Hepatocyte (in vitro differentiated cells): ENCODE data around the gene TCF7L1. TPM values are rescaled to one million over a fixed set of nuclear protein-coding genes. Genes with fewer than 3 reads are reported as not detected.

Experiments
- DNase-seq: peaks from one replicate; pipeline ENCODE4 v3.0.0-alpha.2; 2016; ENCODE audit warnings: low spot score
- H2AFZ ChIP-seq: fragments of 200-600 bp; sonication (generic); 2 replicates; pipeline ENCODE4 v1.6.0; 2016; ENCODE audit warnings: antibody characterized with exemption, mild to moderate bottlenecking
- H3K27ac ChIP-seq: fragments of 200-600 bp; sonication (generic); 2 replicates; pipeline ENCODE4 v1.5.1; 2016; ENCODE audit warnings: mild to moderate bottlenecking
- H3K27me3 ChIP-seq: fragments of 200-600 bp; sonication (generic); 2 replicates; pipeline ENCODE4 v1.6.1; 2016
- H3K36me3 ChIP-seq: fragments of 200-600 bp; sonication (generic); replicated peaks from 2 replicates; pipeline ENCODE4 v1.5.1; 2016; ENCODE audit warnings: low read depth; ENCODE audit not compliant: insufficient read depth
- H3K4me1 ChIP-seq: fragments of 200-600 bp; sonication (generic); 2 replicates; pipeline ENCODE4 v1.5.1; 2016; ENCODE audit warnings: mild to moderate bottlenecking, moderate library complexity; ENCODE audit not compliant: insufficient read depth
- H3K4me2 ChIP-seq: fragments of 200-600 bp; sonication (generic); 2 replicates; pipeline ENCODE4 v1.6.0; 2016
- H3K4me3 ChIP-seq: fragments of 200-600 bp; sonication (generic); 2 replicates; pipeline ENCODE4 v1.5.1; 2016; ENCODE audit warnings: mild to moderate bottlenecking
- H3K79me2 ChIP-seq: fragments of 200-600 bp; sonication (generic); 2 replicates; pipeline ENCODE4 v1.6.0; 2017; ENCODE audit warnings: mild to moderate bottlenecking
- H3K9me2 ChIP-seq: fragments of 200-600 bp; sonication (generic); replicated peaks from 2 replicates; pipeline ENCODE4 v1.6.0; 2017; ENCODE audit warnings: mild to moderate bottlenecking; ENCODE audit not compliant: insufficient read depth
- H3K9me3 ChIP-seq: fragments of 200-600 bp; sonication (generic); 2 replicates; pipeline ENCODE4 v1.5.1; 2016; ENCODE audit warnings: low read depth, mild to moderate bottlenecking
- H4K20me1 ChIP-seq: fragments of 200-600 bp; sonication (generic); 2 replicates; pipeline ENCODE4 v1.6.0; 2016; ENCODE audit warnings: mild to moderate bottlenecking; ENCODE audit not compliant: insufficient read depth, poor library complexity, severe bottlenecking
- CTCF ChIP-seq: fragments of 200-600 bp; sonication (generic); IDR thresholded peaks from 2 replicates; pipeline ENCODE4 v1.5.1; 2016; ENCODE audit warnings: antibody characterized with exemption, mild to moderate bottlenecking; ENCODE audit not compliant: poor library complexity
- EZH2 ChIP-seq: fragments of 200-600 bp; sonication (generic); IDR thresholded peaks from 2 replicates; pipeline ENCODE4 v1.6.1; 2016; ENCODE audit warnings: antibody characterized with exemption, mild to moderate bottlenecking, borderline replicate concordance
- EZH2phosphoT487 ChIP-seq: fragments of 200-600 bp; sonication (generic); IDR thresholded peaks from one replicate; pipeline ENCODE4 v1.6.1; 2018; ENCODE audit warnings: antibody characterized with exemption, mild to moderate bottlenecking, low read depth, moderate library complexity; ENCODE audit not compliant: unreplicated experiment, severe bottlenecking
- WGBS: methylation state at CpG from one replicate; pipeline ENCODE4 v1.1.6; 2016; ENCODE audit warnings: low lambda C conversion rate; ENCODE audit errors: missing lambda C conversion rate; 5-methylcytosine and 5-hydroxymethylcytosine counted together
- polyA plus RNA-seq: library from polyadenylated mRNA; unstranded; fragments of >200 nt; fragmentation: Nextera tagmentation; extraction: Ambion mirVana; gene quantifications from 2 replicates; pipeline ENCODE4 v1.2.1, GENCODE V29; 2016
- total RNA-seq: library from RNA; depleted of rRNA; stranded (reverse); fragments of >200 nt; gene quantifications from 2 replicates; pipeline ENCODE4 v1.2.3, GENCODE V29; 2014

The TCF7L1 gene
- total and polyA plus RNA-seq, 2 experiments from 2014 or later: 3.7 to 20.6 TPM

GRCh38 chr2:85275984-85276540, 142.9 kb downstream of the TCF7L1 start:
- no peak overlapping the region for H3K4me2 ChIP-seq
- no peak for TF ChIP-seq EZH2
- no peak for TF ChIP-seq EZH2phosphoT487
- no peak for TF ChIP-seq CTCF
- H3K27ac ChIP-seq: no peak overlapping the region

GRCh38 chr2:85276571-85277118, 143.5 kb downstream of the TCF7L1 start:
- DNase-seq: no peak
- Histone ChIP-seq H2AFZ (no peak overlapping the region), H3K27me3 (no peaks in the 10 kb centered on the region), H3K36me3 (no peaks in the 10 kb centered on the region), H3K4me3 (no peak overlapping the region), H3K79me2 (peaks cover 48% of the 10 kb centered on the region), H4K20me1 (peaks cover 2% of the 10 kb centered on the region), H3K4me2 (no peak overlapping the region), H3K9me2 (no peaks in the 10 kb centered on the region), H3K4me1 (peaks cover 37% of the 10 kb centered on the region), H3K27ac (no peak overlapping the region), H3K9me3 (no peaks in the 10 kb centered on the region)
- 78% methylated on average over 14 of the region's 14 CpGs for whole genome bisulfite sequencing
- TF ChIP-seq EZH2phosphoT487 (no peak), CTCF (no peak), EZH2 (no peak)

More at GRCh38 chr2:85275984-85276540, 142.9 kb downstream of the TCF7L1 start:
- H3K36me3 ChIP-seq: no peaks in the 10 kb centered on the region
- H2AFZ ChIP-seq: no peak overlapping the region
- no peaks in the 10 kb centered on the region for H3K27me3 ChIP-seq
- H3K9me3 ChIP-seq: no peaks in the 10 kb centered on the region
- H3K79me2 ChIP-seq: peaks cover 46% of the 10 kb centered on the region
- peaks cover 37% of the 10 kb centered on the region for H3K4me1 ChIP-seq
- H4K20me1 ChIP-seq: peaks cover 2% of the 10 kb centered on the region
- WGBS: 95% methylated on average over 9 of the region's 9 CpGs
- no peak for DNase-seq
- H3K4me3 ChIP-seq: no peak overlapping the region
- H3K9me2 ChIP-seq: no peaks in the 10 kb centered on the region

- peaks cover 42% of the 10 kb centered on the region for H3K79me2 ChIP-seq
- H2AFZ ChIP-seq: no peak overlapping the region
- H3K4me2 ChIP-seq: peak overlapping the region; percentile 65
- TF ChIP-seq CTCF (no peak), EZH2phosphoT487 (no peak), EZH2 (no peak)
- no peaks in the 10 kb centered on the region for H3K9me2 ChIP-seq
- no peaks in the 10 kb centered on the region for H3K27me3 ChIP-seq
- no peaks in the 10 kb centered on the region for H3K9me3 ChIP-seq
- peak; percentile 76 for DNase-seq
- peaks cover 37% of the 10 kb centered on the region for H3K4me1 ChIP-seq
- WGBS: 46% methylated on average over 15 of the region's 15 CpGs
- H3K4me3 ChIP-seq: no peak overlapping the region
- H3K27ac ChIP-seq: peak overlapping the region; percentile 79
- H3K36me3 ChIP-seq: no peaks in the 10 kb centered on the region
- H4K20me1 ChIP-seq: peaks cover 2% of the 10 kb centered on the region
Observed at GRCh38 chr2:85277416-85278158, 144.4 kb downstream of the TCF7L1 start.
